NCI-H2029 (cell line): ENCODE measurements around the gene SPHK1.

ENCODE experiments used
- DNase-seq: peaks from one replicate; lab custom pipeline; 2025; lab: John Stamatoyannopoulos, UW

Gene SPHK1

GRCh38 chr17:76433693-76434092 lies 49.3 kb downstream of the SPHK1 start:
- no peak for DNase-seq

DNA sequence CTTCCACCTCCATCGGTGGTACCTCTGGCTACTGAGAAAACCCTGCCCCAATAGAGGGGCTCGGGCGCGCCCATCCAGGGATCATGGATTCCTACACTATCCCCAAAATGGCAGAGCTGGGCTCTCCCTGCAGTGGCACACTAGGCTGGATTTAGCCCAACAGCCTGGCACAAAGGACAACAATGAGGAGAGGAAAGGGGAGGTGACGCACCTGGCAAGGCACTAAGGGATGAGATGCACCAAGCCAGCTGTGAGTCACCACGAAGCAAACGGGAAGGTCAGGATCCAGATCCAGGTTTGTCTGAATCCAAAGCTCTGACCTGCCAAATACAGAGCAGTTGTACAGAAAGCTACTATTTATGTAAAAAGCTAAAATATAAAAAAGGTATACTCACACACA lies 50.5 kb downstream of the SPHK1 start:
- no peak for DNase-seq

GRCh38 chr17:76435751-76436150 lies 51.3 kb downstream of the SPHK1 start:
- DNase-seq = no peak
